Muscle layer of colon (tissue), 2 donors: Measurements from ENCODE around the gene INPP5F.
A peak's percentile ranks its signal among the peaks of the same experiment; 100 is the strongest.
"Not testable (repeated sequence)": the region's sequence is repeated elsewhere in the genome, so short reads cannot be mapped to it uniquely, and the experiment has no call there.

Experiments
- H3K27ac ChIP-seq: one replicate; pipeline ENCODE4 v1.7.0; 2013; ENCODE audit warnings: low read depth, mild to moderate bottlenecking, low read length, moderate library complexity
- H3K27me3 ChIP-seq, 2 donors: one replicate each; pipeline ENCODE4 v1.7.0; 2013; ENCODE audit warnings: low read length in 2 of 2, mild to moderate bottlenecking in 2 of 2; ENCODE audit not compliant: insufficient read depth in 2 of 2, control insufficient read depth in 1 of 2
- H3K36me3 ChIP-seq: one replicate; pipeline ENCODE4 v1.7.0; 2013; ENCODE audit warnings: mild to moderate bottlenecking, low read length; ENCODE audit not compliant: insufficient read depth
- H3K4me1 ChIP-seq: one replicate; pipeline ENCODE4 v1.7.0; 2013; ENCODE audit warnings: mild to moderate bottlenecking, low read length; ENCODE audit not compliant: insufficient read depth
- H3K4me3 ChIP-seq, 2 donors: one replicate each; pipeline ENCODE4 v1.7.0; 2013; ENCODE audit warnings: low read length in 2 of 2, low read depth in 1 of 2, mild to moderate bottlenecking in 1 of 2, moderate library complexity in 1 of 2
- H3K9ac ChIP-seq: one replicate; pipeline ENCODE4 v1.7.0; 2013; ENCODE audit warnings: low read length
- H3K9me3 ChIP-seq: one replicate; pipeline ENCODE4 v1.7.0; 2013; ENCODE audit warnings: mild to moderate bottlenecking, low read length
- donor health status: abdominal sarcoma.
- donor health status: Adenocarcinoma of cecum.

Gene INPP5F

DNA sequence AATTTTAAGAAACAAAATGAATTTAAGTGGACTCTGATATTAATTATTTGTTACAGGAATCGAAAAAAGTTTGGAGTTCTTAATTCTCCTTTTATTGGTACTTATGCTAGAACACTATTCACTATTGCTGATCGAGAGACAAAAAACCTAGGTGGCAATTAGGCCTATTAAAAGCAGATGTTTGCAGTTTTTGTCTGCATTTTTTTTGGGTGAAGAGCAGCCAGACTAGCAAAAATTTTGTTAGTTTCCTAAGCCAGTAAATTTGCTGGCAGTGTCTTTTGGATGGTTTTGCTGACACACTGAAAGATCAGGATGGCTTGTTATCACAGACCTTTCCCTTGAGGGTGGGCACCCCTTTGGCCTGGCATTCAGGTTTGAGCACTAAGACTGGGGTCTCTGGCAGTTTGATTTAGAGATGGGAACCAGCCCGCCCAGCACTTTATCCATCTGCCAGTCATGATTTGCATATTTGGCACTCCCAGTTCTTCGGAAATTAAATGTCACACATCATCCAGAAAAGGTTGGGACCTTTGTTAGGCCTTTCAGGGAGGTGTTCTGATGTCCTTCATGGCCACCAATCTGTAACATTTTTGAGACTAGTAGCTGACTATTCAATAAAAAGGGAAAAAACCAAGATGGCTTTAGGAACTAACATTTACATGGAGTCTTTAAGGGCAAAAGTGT is 57.3 kb downstream of the INPP5F start:
- Histone ChIP-seq H3K27me3 (no peaks in the 10 kb centered on the region), H3K36me3 (no peaks in the 10 kb centered on the region), H3K27ac (no peak overlapping the region), H3K4me3 (no peak overlapping the region), H3K4me1 (peaks cover 17% of the 10 kb centered on the region), H3K9me3 (no peaks in the 10 kb centered on the region), H3K9ac (no peak overlapping the region)

- Histone ChIP-seq H3K4me1 (peaks cover 17% of the 10 kb centered on the region), H3K27me3 (no peaks in the 10 kb centered on the region), H3K9ac (no peak overlapping the region), H3K27ac (no peak overlapping the region), H3K36me3 (no peaks in the 10 kb centered on the region), H3K9me3 (no peaks in the 10 kb centered on the region), H3K4me3 (no peak overlapping the region)
These were observed 57.8 kb downstream of the INPP5F start for GRCh38 chr10:119783665-119784027.

GRCh38 chr10:119784340-119785067 is 58.7 kb downstream of the INPP5F start:
- H3K27me3 ChIP-seq: no peaks in the 10 kb centered on the region
- H3K9ac ChIP-seq: no peak overlapping the region
- no peak overlapping the region for H3K27ac ChIP-seq
- no peaks in the 10 kb centered on the region for H3K9me3 ChIP-seq
- H3K4me1 ChIP-seq: peaks cover 17% of the 10 kb centered on the region
- H3K4me3 ChIP-seq: no peak overlapping the region
- H3K36me3 ChIP-seq: no peaks in the 10 kb centered on the region

DNA sequence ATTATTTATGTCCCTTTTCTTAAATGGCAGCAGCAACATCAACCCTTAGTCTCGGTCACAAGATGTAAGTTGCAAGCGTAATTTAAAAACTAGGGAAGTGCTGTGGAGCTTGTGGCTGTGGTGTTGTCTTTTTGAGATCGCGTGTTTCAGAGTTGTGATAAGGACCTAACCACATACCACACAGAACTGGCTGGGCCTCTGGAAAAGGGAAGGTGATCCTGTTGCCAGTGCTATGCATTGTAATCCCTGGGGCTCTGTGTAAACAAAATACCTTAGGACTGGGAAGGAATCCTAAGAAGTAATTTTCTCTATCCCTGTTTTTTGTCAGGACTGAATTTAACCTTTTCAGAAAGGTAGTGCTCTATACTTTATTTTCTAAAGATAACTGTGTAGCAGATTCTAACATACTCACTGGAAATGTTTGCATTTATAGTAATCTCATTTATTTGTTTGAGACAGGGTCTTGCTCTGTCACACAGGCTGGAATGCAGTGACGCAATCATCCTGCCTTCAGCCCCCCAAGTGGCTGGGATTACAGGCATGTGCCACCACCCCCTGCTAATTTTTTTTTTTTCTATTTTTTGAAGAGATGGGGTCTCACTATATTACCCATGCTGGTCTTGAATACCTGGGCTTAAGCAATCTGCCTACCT is 60.4 kb downstream of the INPP5F start:
- no peak overlapping the region for H3K9ac ChIP-seq
- H3K27me3 ChIP-seq: no peaks in the 10 kb centered on the region
- H3K27ac ChIP-seq: no peak overlapping the region

DNA sequence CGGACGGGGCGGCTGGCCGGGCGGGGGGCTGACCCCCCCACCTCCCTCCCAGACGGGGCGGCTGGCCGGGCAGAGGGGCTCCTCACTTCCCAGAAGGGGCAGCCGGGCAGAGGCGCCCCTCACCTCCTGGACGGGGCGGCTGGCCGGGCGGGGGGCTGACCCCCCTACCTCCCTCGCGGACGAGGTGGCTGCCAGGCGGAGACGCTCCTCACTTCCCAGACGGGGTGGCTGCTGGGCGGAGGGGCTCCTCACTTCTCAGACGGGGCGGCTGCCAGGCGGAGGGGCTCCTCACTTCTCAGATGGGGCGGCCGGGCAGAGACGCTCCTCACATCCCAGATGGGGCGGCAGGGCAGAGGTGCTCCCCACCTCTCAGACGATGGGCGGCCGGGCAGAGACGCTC is 69.3 kb downstream of the INPP5F start:
- not testable (repeated sequence) for H3K4me3 ChIP-seq, H3K27me3 ChIP-seq, H3K9me3 ChIP-seq, H3K4me1 ChIP-seq, H3K9ac ChIP-seq, H3K27ac ChIP-seq
- H3K36me3 ChIP-seq: peaks cover 11% of the 10 kb centered on the region

More for the DNA sequence above, 60.4 kb downstream of the INPP5F start:
- Histone ChIP-seq H3K9me3 (no peaks in the 10 kb centered on the region), H3K36me3 (no peaks in the 10 kb centered on the region), H3K4me1 (peaks cover 17% of the 10 kb centered on the region), H3K4me3 (peak overlapping the region in 1 of 2 donors; percentile 13)

GRCh38 chr10:119796039-119796438 is 70.2 kb downstream of the INPP5F start:
- Histone ChIP-seq H3K36me3 (peaks cover 11% of the 10 kb centered on the region), H3K9ac (no peak overlapping the region), H3K27me3 (no peaks in the 10 kb centered on the region), H3K4me1 (no peaks in the 10 kb centered on the region), H3K27ac (no peak overlapping the region), H3K4me3 (no peak overlapping the region), H3K9me3 (no peaks in the 10 kb centered on the region)

DNA sequence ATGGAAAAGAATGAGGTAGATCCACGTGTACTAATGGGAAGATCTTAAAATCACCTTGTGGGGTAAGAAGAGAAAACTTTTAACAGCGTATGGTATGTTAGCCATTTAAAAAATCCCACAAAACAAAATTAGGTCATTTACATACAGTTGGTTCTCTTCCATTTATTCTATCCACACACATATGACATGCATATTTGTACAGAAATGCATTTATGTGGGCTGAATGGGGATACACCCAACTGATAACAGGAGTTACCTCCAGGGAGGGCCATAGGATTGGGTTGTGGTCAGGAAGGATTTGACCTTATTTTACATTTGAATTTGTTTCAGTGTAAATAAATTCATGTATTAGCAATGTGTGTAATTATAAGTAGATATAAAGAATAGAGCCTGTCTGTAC is 75.3 kb downstream of the INPP5F start:
- Histone ChIP-seq H3K27me3 (no peaks in the 10 kb centered on the region), H3K9me3 (no peaks in the 10 kb centered on the region), H3K4me1 (peaks cover 4% of the 10 kb centered on the region), H3K36me3 (peaks cover 11% of the 10 kb centered on the region), H3K9ac (no peak overlapping the region), H3K4me3 (no peak overlapping the region), H3K27ac (no peak overlapping the region)

DNA sequence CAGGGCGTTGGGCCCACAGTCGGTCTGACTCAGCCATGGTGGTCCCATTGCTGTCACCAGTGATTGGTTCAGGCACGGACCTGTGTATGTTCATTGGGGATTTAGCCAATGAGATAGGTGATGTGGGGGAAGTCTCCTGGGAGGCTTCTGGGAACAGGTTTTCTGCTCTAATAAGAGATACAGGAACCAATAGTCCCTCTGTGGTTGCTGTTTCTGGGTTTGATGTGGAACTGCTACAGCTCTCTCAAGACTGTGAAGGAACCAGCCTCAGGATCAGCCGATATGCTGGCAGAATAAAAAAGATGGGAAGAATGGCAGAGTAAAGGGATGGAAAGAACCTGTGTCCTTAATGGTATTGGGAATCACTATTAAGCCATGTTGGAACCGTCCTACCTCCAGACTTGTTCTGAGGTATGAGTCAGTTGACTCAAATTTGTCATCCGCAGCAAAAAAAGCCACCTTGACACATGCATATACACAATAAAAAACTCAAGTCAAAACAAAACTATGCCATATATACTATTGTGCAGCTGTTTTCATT is 76.2 kb downstream of the INPP5F start:
- Histone ChIP-seq H3K27me3 (no peaks in the 10 kb centered on the region), H3K36me3 (peaks cover 3% of the 10 kb centered on the region), H3K9ac (no peak overlapping the region), H3K9me3 (no peaks in the 10 kb centered on the region), H3K4me3 (no peak overlapping the region), H3K4me1 (peaks cover 4% of the 10 kb centered on the region), H3K27ac (no peak overlapping the region)

GRCh38 chr10:119803264-119803663 is 77.4 kb downstream of the INPP5F start:
- Histone ChIP-seq H3K4me3 (no peak overlapping the region), H3K36me3 (peaks cover 5% of the 10 kb centered on the region), H3K9me3 (no peaks in the 10 kb centered on the region), H3K9ac (no peak overlapping the region), H3K27me3 (no peaks in the 10 kb centered on the region), H3K4me1 (peaks cover 4% of the 10 kb centered on the region), H3K27ac (no peak overlapping the region)

GRCh38 chr10:119805702-119806230 is 79.9 kb downstream of the INPP5F start:
- H3K27ac ChIP-seq: no peak overlapping the region
- H3K4me1 ChIP-seq: peaks cover 4% of the 10 kb centered on the region

DNA sequence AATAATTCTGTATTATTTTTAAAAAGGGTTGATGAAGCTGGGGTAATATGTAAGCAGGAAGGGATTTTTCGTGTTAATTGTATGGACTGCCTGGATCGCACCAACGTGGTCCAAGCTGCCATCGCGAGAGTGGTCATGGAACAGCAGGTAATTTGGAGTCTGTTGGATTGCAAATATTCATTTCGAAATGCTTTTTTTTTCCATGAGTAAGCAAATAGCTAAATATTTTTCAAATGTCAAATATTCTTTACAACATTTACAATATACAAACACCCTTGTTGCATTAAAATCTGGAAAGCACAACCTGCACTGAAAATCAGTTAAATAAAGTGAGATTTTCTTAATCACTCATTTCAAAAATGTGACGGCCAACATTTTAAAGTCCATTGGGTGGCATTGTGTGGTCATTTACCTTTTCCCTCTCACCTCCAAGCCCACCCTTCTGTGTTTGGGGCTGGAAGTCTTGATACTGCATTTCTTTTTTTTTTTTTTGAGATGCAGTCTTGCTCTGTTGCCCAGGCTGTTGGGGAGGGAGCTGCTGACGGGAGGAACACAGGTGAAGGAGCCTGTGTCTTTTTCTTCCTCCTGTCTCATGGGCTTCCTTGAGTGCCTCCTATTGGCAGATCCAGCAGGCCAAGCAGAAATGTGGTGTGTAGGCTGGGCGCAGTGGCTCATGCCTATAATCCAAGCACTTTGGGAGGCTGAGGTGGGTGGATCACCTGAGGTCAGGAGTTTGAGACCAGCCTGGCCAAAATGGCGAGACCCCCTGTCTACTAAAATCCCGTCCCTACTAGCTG is 80.7 kb downstream of the INPP5F start:
- no peaks in the 10 kb centered on the region for H3K9me3 ChIP-seq
- no peak overlapping the region for H3K9ac ChIP-seq
- no peak overlapping the region for H3K27ac ChIP-seq
- H3K36me3 ChIP-seq: peaks cover 6% of the 10 kb centered on the region
- no peaks in the 10 kb centered on the region for H3K27me3 ChIP-seq
- peaks cover 4% of the 10 kb centered on the region for H3K4me1 ChIP-seq
- H3K4me3 ChIP-seq: no peak overlapping the region

More at GRCh38 chr10:119805702-119806230, 79.9 kb downstream of the INPP5F start:
- Histone ChIP-seq H3K27me3 (no peaks in the 10 kb centered on the region), H3K9ac (no peak overlapping the region), H3K9me3 (no peaks in the 10 kb centered on the region), H3K36me3 (peaks cover 6% of the 10 kb centered on the region), H3K4me3 (no peak overlapping the region)
